Activated B cell treated with CpG ODN at 0.5 μM for 24 hours (primary cell): ENCODE results near the gene OXSR1. TPM values are rescaled to one million over a fixed set of nuclear protein-coding genes. Genes with fewer than 3 reads are reported as not detected.

Experiments used
- ATAC-seq: fragments of 200-7000 bp; cut with Tn5 transposase; one replicate; pipeline ENCODE4 v1.10.0; 2021; ENCODE audit warnings: low read depth, mild to moderate bottlenecking, moderate library complexity
- CTCF ChIA-PET: fragments of 350-600 bp; sonication (Branson Sonifier 250); formaldehyde crosslinking; loops from one replicate; lab custom pipeline; 2021; ENCODE audit warnings: antibody characterized with exemption; lab: Charles Lee
- POLR2A ChIA-PET: fragments of 350-600 bp; sonication (Branson Sonifier 250); formaldehyde crosslinking; loops from one replicate; lab custom pipeline; 2021; ENCODE audit warnings: antibody characterized with exemption; lab: Charles Lee
- DNase-seq: peaks from one replicate; pipeline ENCODE4 v3.0.0; 2022
- H3K27ac Mint-ChIP-seq: one replicate; pipeline ENCODE4 v1.8.0; 2020; ENCODE audit warnings: mixed read lengths
- H3K27me3 Mint-ChIP-seq: one replicate; pipeline ENCODE4 v1.8.0; 2021; ENCODE audit warnings: mixed read lengths
- H3K36me3 Mint-ChIP-seq: one replicate; pipeline ENCODE4 v1.8.0; 2021; ENCODE audit warnings: low read depth, mixed read lengths
- H3K4me1 Mint-ChIP-seq: one replicate; pipeline ENCODE4 v1.8.0; 2021; ENCODE audit warnings: mixed read lengths
- H3K4me3 Mint-ChIP-seq: one replicate; pipeline ENCODE4 v1.8.0; 2020; ENCODE audit warnings: mild to moderate bottlenecking, mixed read lengths
- H3K9me3 Mint-ChIP-seq: one replicate; pipeline ENCODE4 v1.8.0; 2020; ENCODE audit warnings: mixed read lengths
- intact Hi-C: fragments of 100-400 bp; cut with micrococcal nuclease; formaldehyde crosslinking; loops from one replicate; pipeline ENCODE4 v1.15.1; 2024
- total RNA-seq: library from RNA; stranded (reverse); gene quantifications from 2 replicates; pipeline ENCODE4 v1.2.3, GENCODE V29; 2022
- TF ChIP-seq, protein P1 (sequence below): fragments of 200-600 bp; IDR thresholded peaks from one replicate; pipeline ENCODE4 v1.8.0; 2022; ENCODE audit warnings: antibody characterized with exemption, mild to moderate bottlenecking

Gene OXSR1
- total RNA-seq, 1 donor from 2014 or later = 40.2 TPM

DNA sequence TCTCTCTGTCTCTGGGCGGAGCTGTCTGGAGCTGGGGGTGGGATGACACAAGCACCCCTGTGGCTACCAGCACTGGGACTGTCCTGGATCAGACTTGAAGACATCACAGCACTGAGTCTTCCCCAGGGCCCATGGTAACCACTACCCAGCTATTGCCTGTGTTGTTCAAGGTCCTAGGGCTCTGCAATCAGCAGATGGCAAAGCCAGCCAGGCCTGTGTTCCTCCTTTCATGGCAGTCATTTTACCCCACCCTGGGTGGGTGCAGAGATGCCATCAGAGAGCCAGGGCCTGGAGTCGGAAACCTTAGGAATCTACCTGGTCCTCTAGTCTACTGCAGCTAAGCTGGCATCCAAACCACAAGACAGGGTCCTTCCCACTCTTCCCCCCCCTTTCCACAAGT, 38.4 kb downstream of the OXSR1 start:
- POLR2A ChIA-PET = no interaction called here
- CTCF ChIA-PET = no interaction called here
- H3K4me3 Mint-ChIP-seq = no peak overlapping the region
- peaks cover 63% of the 10 kb centered on the region for H3K36me3 Mint-ChIP-seq
- TF ChIP-seq, protein P1, sequence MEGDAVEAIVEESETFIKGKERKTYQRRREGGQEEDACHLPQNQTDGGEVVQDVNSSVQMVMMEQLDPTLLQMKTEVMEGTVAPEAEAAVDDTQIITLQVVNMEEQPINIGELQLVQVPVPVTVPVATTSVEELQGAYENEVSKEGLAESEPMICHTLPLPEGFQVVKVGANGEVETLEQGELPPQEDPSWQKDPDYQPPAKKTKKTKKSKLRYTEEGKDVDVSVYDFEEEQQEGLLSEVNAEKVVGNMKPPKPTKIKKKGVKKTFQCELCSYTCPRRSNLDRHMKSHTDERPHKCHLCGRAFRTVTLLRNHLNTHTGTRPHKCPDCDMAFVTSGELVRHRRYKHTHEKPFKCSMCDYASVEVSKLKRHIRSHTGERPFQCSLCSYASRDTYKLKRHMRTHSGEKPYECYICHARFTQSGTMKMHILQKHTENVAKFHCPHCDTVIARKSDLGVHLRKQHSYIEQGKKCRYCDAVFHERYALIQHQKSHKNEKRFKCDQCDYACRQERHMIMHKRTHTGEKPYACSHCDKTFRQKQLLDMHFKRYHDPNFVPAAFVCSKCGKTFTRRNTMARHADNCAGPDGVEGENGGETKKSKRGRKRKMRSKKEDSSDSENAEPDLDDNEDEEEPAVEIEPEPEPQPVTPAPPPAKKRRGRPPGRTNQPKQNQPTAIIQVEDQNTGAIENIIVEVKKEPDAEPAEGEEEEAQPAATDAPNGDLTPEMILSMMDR = no peak
- no peaks in the 10 kb centered on the region for H3K9me3 Mint-ChIP-seq
- ATAC-seq = no peak
- DNase-seq = no peak
- peaks cover 23% of the 10 kb centered on the region for H3K4me1 Mint-ChIP-seq
- intact Hi-C loops = no loop called here
- no peak overlapping the region for H3K27ac Mint-ChIP-seq
- H3K27me3 Mint-ChIP-seq = no peaks in the 10 kb centered on the region

GRCh38 chr3:38204599-38205471, 39.5 kb downstream of the OXSR1 start:
- ChIA-PET CTCF (no interaction called here), POLR2A (interaction anchor here (0.5 kb wide), 1 partner anchor 169 kb away, joined by 14 read pairs; no protein-coding TSS in a partner anchor)
- no peak for ATAC-seq
- Mint-ChIP-seq H3K27ac (no peak overlapping the region), H3K27me3 (no peaks in the 10 kb centered on the region), H3K4me1 (peaks cover 27% of the 10 kb centered on the region), H3K4me3 (no peak overlapping the region), H3K9me3 (no peaks in the 10 kb centered on the region), H3K36me3 (peaks cover 58% of the 10 kb centered on the region)
- intact Hi-C loops = no loop called here
- DNase-seq = no peak
- TF ChIP-seq, protein P1 = no peak

GRCh38 chr3:38205472-38205805, 40.1 kb downstream of the OXSR1 start:
- Mint-ChIP-seq H3K27me3 (no peaks in the 10 kb centered on the region), H3K4me3 (no peak overlapping the region), H3K4me1 (peaks cover 33% of the 10 kb centered on the region), H3K27ac (peak overlapping the region; percentile 24), H3K36me3 (peaks cover 56% of the 10 kb centered on the region), H3K9me3 (no peaks in the 10 kb centered on the region)
- POLR2A ChIA-PET = no interaction called here
- TF ChIP-seq, protein P1 = no peak
- intact Hi-C loops = no loop called here
- DNase-seq = no peak
- CTCF ChIA-PET = no interaction called here
- no peak for ATAC-seq

DNA sequence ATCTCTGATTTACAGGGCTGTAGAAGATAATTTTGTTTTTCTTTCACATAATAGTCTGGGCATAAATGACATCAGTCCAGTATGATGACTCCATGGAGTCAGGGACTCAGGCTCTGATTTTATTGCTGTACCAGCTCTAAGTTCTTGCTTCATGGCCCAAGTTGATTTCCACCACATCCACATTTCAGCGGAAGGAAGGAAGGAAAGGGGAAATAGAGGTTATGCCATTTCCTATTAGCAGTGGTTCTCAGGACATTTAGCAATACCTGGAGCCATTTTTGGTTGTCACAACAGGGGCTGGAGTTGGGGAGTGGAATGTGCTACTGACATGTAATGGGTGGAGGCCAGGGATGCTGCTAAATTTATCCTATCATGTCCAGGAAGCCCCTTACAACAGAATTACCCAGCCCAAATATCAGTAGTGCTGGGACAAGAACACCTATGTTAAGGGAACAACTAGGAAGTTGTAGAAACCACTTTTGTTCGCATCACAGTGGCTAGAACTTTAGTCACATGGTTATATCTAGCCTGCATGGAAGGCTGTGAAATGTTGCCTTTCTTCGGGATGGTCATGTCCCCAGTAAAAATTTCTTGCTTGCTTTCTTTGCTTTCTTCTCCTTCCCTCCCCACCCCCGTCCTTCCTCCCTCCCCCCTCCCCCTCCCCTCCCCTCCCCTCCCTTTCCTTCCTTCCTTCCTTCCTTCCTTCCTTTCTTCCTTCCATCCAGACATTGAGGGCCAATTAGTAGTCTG, 42.1 kb downstream of the OXSR1 start:
- CTCF ChIA-PET = no interaction called here
- Mint-ChIP-seq H3K36me3 (peaks cover 44% of the 10 kb centered on the region), H3K27ac (no peak overlapping the region), H3K4me1 (peaks cover 49% of the 10 kb centered on the region), H3K9me3 (no peaks in the 10 kb centered on the region), H3K27me3 (no peaks in the 10 kb centered on the region), H3K4me3 (no peak overlapping the region)
- TF ChIP-seq, protein P1 = no peak
- POLR2A ChIA-PET = interaction anchor here (1.0 kb wide), 1 partner anchor 43 kb away, joined by 3 read pairs; the partner anchor contains the start of gene OXSR1
- DNase-seq (no peak), ATAC-seq (no peak)
- intact Hi-C loops = no loop called here
